ENCODE data around the gene FARS2. TPM values are rescaled to one million over a fixed set of nuclear protein-coding genes. Genes with fewer than 3 reads are reported as not detected.
"Not testable (repeated sequence)": the region's sequence is repeated elsewhere in the genome, so short reads cannot be mapped to it uniquely, and the experiment has no call there.

FARS2 gene
- total RNA-seq, 2 donors from 2014 or later = 8.2 to 29.0 TPM

GRCh38 chr6:5806406-5806805, 545.1 kb downstream of the FARS2 start:
- Mint-ChIP-seq H3K36me3 (peaks cover 12 to 16% of the 10 kb centered on the region in 2 donors), H3K9me3 (peaks cover 3 to 13% of the 10 kb centered on the region in 2 donors)
- not testable (repeated sequence) for DNase-seq (ENCODE audit: low spot score in 2 of 2); ATAC-seq; H3K27ac Mint-ChIP-seq

- Mint-ChIP-seq H3K9me3 (peaks cover 6 to 20% of the 10 kb centered on the region in 2 donors), H3K27ac (peak overlapping the region in 1 of 2 donors; percentile 4), H3K36me3 (peaks cover 7 to 19% of the 10 kb centered on the region in 2 donors)
- ATAC-seq (no peak), DNase-seq (ENCODE audit: low spot score in 2 of 2) (no peak)
These were observed 548.1 kb downstream of the FARS2 start for GRCh38 chr6:5809450-5809849.

- no peak for ATAC-seq
- H3K27ac Mint-ChIP-seq = no peak overlapping the region
- no peak for DNase-seq (ENCODE audit: low spot score in 2 of 2)
- H3K36me3 Mint-ChIP-seq = peaks cover 0 to 7% of the 10 kb centered on the region in 2 donors
- H3K9me3 Mint-ChIP-seq = peaks cover 3 to 12% of the 10 kb centered on the region in 2 donors
These were observed 550.7 kb downstream of the FARS2 start for GRCh38 chr6:5811997-5812396.

GRCh38 chr6:5813625-5814027, 552.3 kb downstream of the FARS2 start:
- Mint-ChIP-seq H3K9me3 (peaks cover 3 to 7% of the 10 kb centered on the region in 2 donors), H3K27ac (no peak overlapping the region), H3K36me3 (peaks cover 0 to 7% of the 10 kb centered on the region in 2 donors)
- DNase-seq (ENCODE audit: low spot score in 2 of 2) (no peak), ATAC-seq (peak; percentile 46 to 89)

GRCh38 chr6:5814116-5814515, 552.8 kb downstream of the FARS2 start:
- Mint-ChIP-seq H3K27ac (no peak overlapping the region), H3K9me3 (peaks cover 3 to 7% of the 10 kb centered on the region in 2 donors), H3K36me3 (peaks cover 0 to 7% of the 10 kb centered on the region in 2 donors)
- ATAC-seq (peak in 1 of 2 donors; percentile 15), DNase-seq (ENCODE audit: low spot score in 2 of 2) (no peak)

- DNase-seq (ENCODE audit: low spot score in 2 of 2) = no peak
- no peak for ATAC-seq
- Mint-ChIP-seq H3K27ac (no peak overlapping the region), H3K36me3 (peaks cover 0 to 7% of the 10 kb centered on the region in 2 donors), H3K9me3 (peaks cover 3 to 7% of the 10 kb centered on the region in 2 donors)
These were observed 553.6 kb downstream of the FARS2 start for GRCh38 chr6:5814901-5815300.

GRCh38 chr6:5817869-5818268, 556.6 kb downstream of the FARS2 start:
- no peak for DNase-seq (ENCODE audit: low spot score in 2 of 2)
- no peaks in the 10 kb centered on the region for H3K9me3 Mint-ChIP-seq
- H3K36me3 Mint-ChIP-seq = peaks cover 0 to 8% of the 10 kb centered on the region in 2 donors
- no peak overlapping the region for H3K27ac Mint-ChIP-seq
- ATAC-seq = no peak

- H3K9me3 Mint-ChIP-seq = no peaks in the 10 kb centered on the region
- H3K36me3 Mint-ChIP-seq = peaks cover 0 to 8% of the 10 kb centered on the region in 2 donors
- ATAC-seq = no peak
- DNase-seq (ENCODE audit: low spot score in 2 of 2) = no peak
- H3K27ac Mint-ChIP-seq = no peak overlapping the region
These were observed 557.6 kb downstream of the FARS2 start for GRCh38 chr6:5818959-5819358.

Other genes starting within 250 kb of the FARS2 start
- under 1 TPM; 0.07 to 0.47 TPM for gene PPP1R3G, start 176.2 kb upstream of the FARS2 start, total RNA-seq
- gene LYRM4, start 563 bp upstream of the FARS2 start, total RNA-seq = 10 to 100 TPM; 32.7 to 40.7 TPM

Data from activated naive CD4-positive, alpha-beta T cell treated with anti-CD3 and anti-CD28 coated beads, Interleukin-2, amount 50 U/mL, for 72 hours (primary cell).